ENCODE results near the gene PAN2. TPM values are rescaled to one million over a fixed set of nuclear protein-coding genes. Genes with fewer than 3 reads are reported as not detected.

PAN2 gene
- total RNA-seq, 4 donors from 2014 or later = 95.7 to 148 (median 134) TPM

GRCh38 chr12:56341616-56342015 lies 7.8 kb upstream of the PAN2 start:
- intact Hi-C loops (cut with DNase I) = no loop called here
- TF ChIP-seq POLR2A (IDR thresholded peaks at IDR 0.05) (no peak), CTCF (IDR thresholded peaks at IDR 0.05) (no peak)
- 41 to 60% methylated on average over 1 of the region's 1 CpG for WGBS, 2 donors

GRCh38 chr12:56339158-56339422 lies 5.3 kb upstream of the PAN2 start:
- Histone ChIP-seq H3K9me3 (no peaks in the 10 kb centered on the region), H3K27me3 (no peaks in the 10 kb centered on the region), H3K4me3 (replicated peaks in 1 of 3) (no peak overlapping the region), H3K27ac (no peak overlapping the region), H3K4me1 (peaks cover 0 to 6% of the 10 kb centered on the region in 2 donors), H3K36me3 (peaks cover 16 to 17% of the 10 kb centered on the region in 2 donors)
- no peak for DNase-seq
- intact Hi-C loops (cut with DNase I) = loop anchor here (10.0 kb wide), 1 partner anchor 126 kb away; the partner anchor contains the start of gene SPRYD4
- 77 to 88% methylated on average over 1 of the region's 1 CpG for WGBS, 2 donors
- TF ChIP-seq POLR2A (IDR thresholded peaks at IDR 0.05) (no peak), CTCF (IDR thresholded peaks at IDR 0.05) (no peak)

More at GRCh38 chr12:56341616-56342015, 7.8 kb upstream of the PAN2 start:
- Histone ChIP-seq H3K9me3 (no peaks in the 10 kb centered on the region), H3K27ac (no peak overlapping the region), H3K36me3 (peaks cover 29 to 30% of the 10 kb centered on the region in 2 donors), H3K4me3 (replicated peaks in 1 of 3) (no peak overlapping the region), H3K27me3 (no peaks in the 10 kb centered on the region), H3K4me1 (no peaks in the 10 kb centered on the region)
- no peak for DNase-seq

- Histone ChIP-seq H3K27me3 (no peaks in the 10 kb centered on the region), H3K4me3 (replicated peaks in 1 of 3) (no peak within 1 kb of the TSS), H3K4me1 (peaks cover 0 to 6% of the 10 kb centered on the region in 2 donors), H3K27ac (no peak within 1 kb of the TSS), H3K36me3 (peaks cover 10 to 12% of the 10 kb centered on the region in 2 donors), H3K9me3 (no peaks in the 10 kb centered on the region)
- no peak for DNase-seq
- TF ChIP-seq POLR2A (IDR thresholded peaks at IDR 0.05) (no peak), CTCF (IDR thresholded peaks at IDR 0.05) (no peak)
- intact Hi-C loops (cut with DNase I) = loop anchor here (10.0 kb wide), 1 partner anchor 126 kb away; the partner anchor contains the start of gene SPRYD4
- WGBS, 2 donors = 33 to 41% methylated on average over 9 of the region's 9 CpGs
Measured at GRCh38 chr12:56338308-56339157, 4.7 kb upstream of the PAN2 start, which contains the start of gene IL23A. Gene IL23A (plus strand): TSS chr12:56338884. CDS start chr12:56339045, 161 bp downstream.

- no peaks in the 10 kb centered on the region for H3K9me3 ChIP-seq
- TF ChIP-seq POLR2A (IDR thresholded peaks at IDR 0.05) (no peak), CTCF (IDR thresholded peaks at IDR 0.05) (no peak)
- H3K36me3 ChIP-seq = peaks cover 3 to 5% of the 10 kb centered on the region in 2 donors
- H3K27me3 ChIP-seq = no peaks in the 10 kb centered on the region
- DNase-seq = no peak
- peaks cover 6 to 11% of the 10 kb centered on the region in 2 donors for H3K4me1 ChIP-seq
- WGBS, 2 donors = 79 to 87% methylated on average over 8 of the region's 8 CpGs
- no peak overlapping the region for H3K4me3 ChIP-seq (replicated peaks in 1 of 3)
- intact Hi-C loops (cut with DNase I) = loop anchor here (10.0 kb wide), 1 partner anchor 127 kb away; the partner anchor contains the start of gene SPRYD4
- H3K27ac ChIP-seq = no peak overlapping the region
Measured at GRCh38 chr12:56337753-56338251, 4.0 kb upstream of the PAN2 start.

Measured in thyroid gland (tissue), 4 donors.